ENCODE data around the gene LYPLAL1. TPM values are rescaled to one million over a fixed set of nuclear protein-coding genes. Genes with fewer than 3 reads are reported as not detected.

LYPLAL1 gene
- polyA plus RNA-seq, 1 of the 3 experiments (the other 2 are of a cell fraction) = 11.2 TPM

- H3K4me1 ChIP-seq (ENCODE audit: control insufficient read depth in 1 of 2, insufficient read depth in 2 of 2, low read depth in 1 of 2, low read length in 1 of 2) = peaks cover 0 to 18% of the 10 kb centered on the region in 2 experiments; a peak in 2 of 4 replicates
- ChIA-PET POLR2A (no interaction called here), CTCF (interaction anchor here (0.8 to 1.6 kb wide), 3 partner anchors 10 to 27 kb away, joined by 3 to 7 read pairs (median 6); no protein-coding TSS in a partner anchor)
- H2AFZ ChIP-seq (ENCODE audit: low read depth) = no peak overlapping the region
- TF ChIP-seq, protein P1, sequence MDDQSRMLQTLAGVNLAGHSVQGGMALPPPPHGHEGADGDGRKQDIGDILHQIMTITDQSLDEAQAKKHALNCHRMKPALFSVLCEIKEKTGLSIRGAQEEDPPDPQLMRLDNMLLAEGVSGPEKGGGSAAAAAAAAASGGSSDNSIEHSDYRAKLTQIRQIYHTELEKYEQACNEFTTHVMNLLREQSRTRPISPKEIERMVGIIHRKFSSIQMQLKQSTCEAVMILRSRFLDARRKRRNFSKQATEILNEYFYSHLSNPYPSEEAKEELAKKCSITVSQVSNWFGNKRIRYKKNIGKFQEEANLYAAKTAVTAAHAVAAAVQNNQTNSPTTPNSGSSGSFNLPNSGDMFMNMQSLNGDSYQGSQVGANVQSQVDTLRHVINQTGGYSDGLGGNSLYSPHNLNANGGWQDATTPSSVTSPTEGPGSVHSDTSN (IDR thresholded peaks at IDR 0.05) = no peak
- TF ChIP-seq SMC3 (IDR thresholded peaks at IDR 0.05; ENCODE audit: low read depth, low read length) (no peak), TEAD4 (IDR thresholded peaks at IDR 0.05; ENCODE audit: borderline replicate concordance, insufficient read depth) (no peak), NFIC (IDR thresholded peaks at IDR 0.05; ENCODE audit: borderline replicate concordance) (no peak), USF2 (IDR thresholded peaks at IDR 0.05; ENCODE audit: borderline replicate concordance, low read depth, low read length) (no peak), MXI1 (IDR thresholded peaks at IDR 0.05; ENCODE audit: low read depth, low read length) (no peak), FOXM1 (IDR thresholded peaks at IDR 0.05; ENCODE audit: low read depth) (no peak), ELF1 (IDR thresholded peaks at IDR 0.05) (no peak), EP300 (IDR thresholded peaks at IDR 0.05; ENCODE audit: borderline replicate concordance in 1 of 2, low read depth in 1 of 2, low read length in 1 of 2) (no peak), EZH2phosphoT487 (IDR thresholded peaks at IDR 0.05; ENCODE audit: borderline replicate concordance, low read depth) (no peak), GABPA (IDR thresholded peaks at IDR 0.05; ENCODE audit: low read depth) (no peak), MAX (IDR thresholded peaks at IDR 0.05; ENCODE audit: low read depth) (no peak), JUND (IDR thresholded peaks at IDR 0.05) (no peak), CHD2 (IDR thresholded peaks at IDR 0.05; ENCODE audit: low read length, partially characterized antibody) (no peak), RCOR1 (IDR thresholded peaks at IDR 0.05; ENCODE audit: low read length) (no peak), RFX5 (IDR thresholded peaks at IDR 0.05; ENCODE audit: low read length) (no peak)
- TF ChIP-seq, protein P2, sequence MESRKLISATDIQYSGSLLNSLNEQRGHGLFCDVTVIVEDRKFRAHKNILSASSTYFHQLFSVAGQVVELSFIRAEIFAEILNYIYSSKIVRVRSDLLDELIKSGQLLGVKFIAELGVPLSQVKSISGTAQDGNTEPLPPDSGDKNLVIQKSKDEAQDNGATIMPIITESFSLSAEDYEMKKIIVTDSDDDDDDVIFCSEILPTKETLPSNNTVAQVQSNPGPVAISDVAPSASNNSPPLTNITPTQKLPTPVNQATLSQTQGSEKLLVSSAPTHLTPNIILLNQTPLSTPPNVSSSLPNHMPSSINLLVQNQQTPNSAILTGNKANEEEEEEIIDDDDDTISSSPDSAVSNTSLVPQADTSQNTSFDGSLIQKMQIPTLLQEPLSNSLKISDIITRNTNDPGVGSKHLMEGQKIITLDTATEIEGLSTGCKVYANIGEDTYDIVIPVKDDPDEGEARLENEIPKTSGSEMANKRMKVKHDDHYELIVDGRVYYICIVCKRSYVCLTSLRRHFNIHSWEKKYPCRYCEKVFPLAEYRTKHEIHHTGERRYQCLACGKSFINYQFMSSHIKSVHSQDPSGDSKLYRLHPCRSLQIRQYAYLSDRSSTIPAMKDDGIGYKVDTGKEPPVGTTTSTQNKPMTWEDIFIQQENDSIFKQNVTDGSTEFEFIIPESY (IDR thresholded peaks at IDR 0.05; ENCODE audit: borderline replicate concordance, low read depth) = no peak
- TF ChIP-seq, protein P3, sequence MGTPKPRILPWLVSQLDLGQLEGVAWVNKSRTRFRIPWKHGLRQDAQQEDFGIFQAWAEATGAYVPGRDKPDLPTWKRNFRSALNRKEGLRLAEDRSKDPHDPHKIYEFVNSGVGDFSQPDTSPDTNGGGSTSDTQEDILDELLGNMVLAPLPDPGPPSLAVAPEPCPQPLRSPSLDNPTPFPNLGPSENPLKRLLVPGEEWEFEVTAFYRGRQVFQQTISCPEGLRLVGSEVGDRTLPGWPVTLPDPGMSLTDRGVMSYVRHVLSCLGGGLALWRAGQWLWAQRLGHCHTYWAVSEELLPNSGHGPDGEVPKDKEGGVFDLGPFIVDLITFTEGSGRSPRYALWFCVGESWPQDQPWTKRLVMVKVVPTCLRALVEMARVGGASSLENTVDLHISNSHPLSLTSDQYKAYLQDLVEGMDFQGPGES (IDR thresholded peaks at IDR 0.05; ENCODE audit: low read depth, low read length) = no peak
- H3K4me2 ChIP-seq = no peak overlapping the region
- H3K9me2 ChIP-seq = no peaks in the 10 kb centered on the region
- H3K9ac ChIP-seq = no peak overlapping the region
- 92% methylated on average over 3 of the region's 3 CpGs for WGBS (ENCODE audit: low lambda C conversion rate)
- no peak overlapping the region for H3K4me3 ChIP-seq (ENCODE audit: low read depth in 2 of 2, low read length in 1 of 2)
- no peaks in the 10 kb centered on the region for H3K9me3 ChIP-seq
- no peaks in the 10 kb centered on the region for H4K20me1 ChIP-seq (ENCODE audit: insufficient read depth)
- no peaks in the 10 kb centered on the region for H3K36me3 ChIP-seq (replicated peaks in 1 of 2; ENCODE audit: control insufficient read depth in 1 of 2, insufficient read depth in 2 of 2, low read length in 1 of 2)
- H3K79me2 ChIP-seq (ENCODE audit: insufficient read depth) = no peaks in the 10 kb centered on the region
- no peaks in the 10 kb centered on the region for H3K27me3 ChIP-seq (ENCODE audit: insufficient read depth)
- no peaks in the 10 kb centered on the region for H3F3A ChIP-seq (replicated peaks; ENCODE audit: insufficient read depth)
- no peak overlapping the region; a peak in 1 of 4 replicates for H3K27ac ChIP-seq (ENCODE audit: low read depth in 2 of 2, low read length in 1 of 2)
- no peak for DNase-seq
These were observed 22.8 kb upstream of the LYPLAL1 start for GRCh38 chr1:219150913-219151312.
